A673 (cell line): Measurements from ENCODE around the gene MFSD2B.

ENCODE experiments used
- EZH2 ChIP-seq: fragments of 200-600 bp; sonication (generic); IDR thresholded peaks from 2 replicates; pipeline ENCODE4 v1.6.1; 2017; ENCODE audit warnings: borderline replicate concordance, low read depth, mild to moderate bottlenecking, mixed read lengths, antibody characterized with exemption, low read length; ENCODE audit not compliant: poor library complexity, severe bottlenecking
- TF ChIP-seq, protein P1 (sequence below): fragments of 300-800, 200-600 bp; sonication (generic); conservative IDR thresholded peaks from 2 replicates; pipeline ENCODE4 v1.5.1; 2017; ENCODE audit warnings: low read depth, mild to moderate bottlenecking, antibody characterized with exemption, low read length, moderate library complexity, mixed read lengths

DNA sequence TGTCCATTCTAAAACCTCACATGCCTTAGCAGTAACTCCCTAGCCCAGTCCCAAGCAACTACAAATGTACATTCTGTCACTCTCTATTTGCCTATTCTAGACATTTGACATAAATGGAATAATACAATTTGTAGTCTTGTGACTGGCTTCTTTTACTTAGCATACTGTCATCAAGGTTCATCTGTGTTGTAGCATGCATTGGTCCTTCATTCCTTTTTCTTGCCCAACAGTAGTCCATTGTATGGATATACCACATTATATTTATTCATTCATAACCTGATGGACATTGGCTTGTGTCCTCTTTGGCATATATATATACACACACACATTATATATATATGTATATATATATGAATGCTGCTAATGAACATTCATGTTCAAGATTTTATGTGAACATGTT, 2.2 kb upstream of the MFSD2B start:
- TF ChIP-seq, protein P1, sequence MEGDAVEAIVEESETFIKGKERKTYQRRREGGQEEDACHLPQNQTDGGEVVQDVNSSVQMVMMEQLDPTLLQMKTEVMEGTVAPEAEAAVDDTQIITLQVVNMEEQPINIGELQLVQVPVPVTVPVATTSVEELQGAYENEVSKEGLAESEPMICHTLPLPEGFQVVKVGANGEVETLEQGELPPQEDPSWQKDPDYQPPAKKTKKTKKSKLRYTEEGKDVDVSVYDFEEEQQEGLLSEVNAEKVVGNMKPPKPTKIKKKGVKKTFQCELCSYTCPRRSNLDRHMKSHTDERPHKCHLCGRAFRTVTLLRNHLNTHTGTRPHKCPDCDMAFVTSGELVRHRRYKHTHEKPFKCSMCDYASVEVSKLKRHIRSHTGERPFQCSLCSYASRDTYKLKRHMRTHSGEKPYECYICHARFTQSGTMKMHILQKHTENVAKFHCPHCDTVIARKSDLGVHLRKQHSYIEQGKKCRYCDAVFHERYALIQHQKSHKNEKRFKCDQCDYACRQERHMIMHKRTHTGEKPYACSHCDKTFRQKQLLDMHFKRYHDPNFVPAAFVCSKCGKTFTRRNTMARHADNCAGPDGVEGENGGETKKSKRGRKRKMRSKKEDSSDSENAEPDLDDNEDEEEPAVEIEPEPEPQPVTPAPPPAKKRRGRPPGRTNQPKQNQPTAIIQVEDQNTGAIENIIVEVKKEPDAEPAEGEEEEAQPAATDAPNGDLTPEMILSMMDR = no peak
- no peak for TF ChIP-seq EZH2
